ENCODE measurements around the gene RAC2.

DNA sequence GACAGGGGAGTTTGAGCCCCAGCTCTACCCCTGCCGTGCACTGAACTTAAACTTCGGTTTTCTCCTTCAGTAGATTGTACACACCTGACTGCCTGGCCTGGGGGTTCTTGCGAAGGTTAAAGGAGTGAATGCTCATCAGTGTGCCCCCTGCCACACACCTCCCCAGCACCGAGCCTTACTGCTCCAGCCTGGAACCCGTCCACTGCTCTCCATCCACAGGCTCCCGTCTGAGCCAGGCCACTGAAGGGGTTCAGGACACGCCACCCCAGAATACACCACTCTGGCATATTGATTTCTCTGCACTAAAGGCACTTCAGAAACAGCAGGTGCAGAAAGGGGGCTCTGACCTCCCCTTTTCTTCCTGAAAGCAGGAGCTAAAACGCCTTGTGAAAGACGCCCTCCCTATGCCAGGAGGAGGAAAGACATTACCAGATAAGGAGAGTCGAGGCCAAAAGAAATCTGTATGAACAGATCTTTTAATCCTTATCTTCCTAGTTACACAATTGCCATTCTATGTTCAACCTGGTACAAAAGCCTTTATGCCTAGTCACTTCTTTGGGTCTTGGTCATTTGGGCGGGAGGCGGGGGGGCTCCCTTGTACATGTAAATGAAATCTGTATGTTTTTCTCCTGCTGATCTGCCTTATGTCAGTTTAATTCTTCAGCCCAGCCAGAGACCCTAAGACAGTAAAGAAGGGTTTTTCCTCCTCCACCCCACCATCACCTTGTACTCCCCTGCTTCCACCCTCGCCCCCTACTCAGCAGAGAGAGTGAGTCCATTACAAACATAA, 29.9 kb downstream of the RAC2 start:
- TF ChIP-seq CTCF (IDR thresholded peaks at IDR 0.05) (no peak), POLR2A (IDR thresholded peaks at IDR 0.05) (no peak)

Measured in adrenal gland (tissue), 5 donors.